GM21367 (cell line): ENCODE measurements around the gene HAVCR2.

Source experiments
- ATAC-seq: cut with Tn5 transposase; IDR thresholded peaks from one replicate; pipeline ENCODE4 v1.9.1; 2021; ENCODE audit not compliant: unreplicated experiment

Gene HAVCR2

DNA sequence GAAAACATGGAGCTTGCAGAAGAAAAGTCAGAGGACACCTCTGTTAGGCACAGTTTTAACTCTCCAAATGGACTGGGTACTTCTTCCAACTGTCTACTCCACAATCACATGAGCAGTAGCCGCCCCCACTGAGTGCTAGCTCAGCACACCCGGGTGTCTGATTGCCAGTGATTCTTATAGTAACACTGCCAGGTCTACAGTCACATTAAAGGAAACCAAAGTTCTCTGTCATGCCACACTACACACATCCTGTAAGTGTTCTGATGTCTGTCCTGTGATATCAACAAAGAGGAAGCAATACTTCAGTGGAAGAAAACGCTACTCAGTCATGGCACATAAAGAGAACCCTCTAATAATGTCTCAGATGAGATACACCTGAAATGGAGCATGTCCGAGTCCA, at the start of gene HAVCR2:
TSS of gene HAVCR2 (minus strand) at position 69 of the 400 bp plus-strand sequence. CDS start at position 8, 61 bp downstream.
- peak; percentile 89 for ATAC-seq

GRCh38 chr5:157157293-157157891, 48.5 kb upstream of the HAVCR2 start:
- no peak for ATAC-seq

- ATAC-seq: no peak
Observed at GRCh38 chr5:157155297-157155696, 46.5 kb upstream of the HAVCR2 start.

DNA sequence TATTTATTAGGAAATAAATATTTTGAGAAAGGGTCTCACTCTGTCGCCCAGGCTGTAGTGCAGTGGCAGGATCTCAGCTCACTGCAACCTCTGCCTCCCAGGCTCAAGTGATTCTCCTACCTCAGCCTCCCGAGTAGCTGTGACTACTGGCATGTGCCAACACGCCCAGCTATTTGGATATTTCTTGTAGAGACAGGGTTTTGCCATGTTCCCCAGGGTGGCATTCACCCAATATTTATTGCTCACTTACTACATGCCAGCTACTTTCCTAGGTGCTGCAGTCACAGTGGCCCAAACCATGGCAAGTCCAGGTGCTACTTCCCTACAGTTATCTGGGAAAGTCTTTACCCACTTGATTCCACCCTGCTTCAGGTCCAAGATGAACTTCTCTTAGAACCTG, 42.2 kb upstream of the HAVCR2 start:
- no peak for ATAC-seq

GRCh38 chr5:157148734-157149615, 40.1 kb upstream of the HAVCR2 start:
- ATAC-seq: peak; percentile 66

- ATAC-seq: peak; percentile 20
Observed at GRCh38 chr5:157143127-157143971, 34.5 kb upstream of the HAVCR2 start.

DNA sequence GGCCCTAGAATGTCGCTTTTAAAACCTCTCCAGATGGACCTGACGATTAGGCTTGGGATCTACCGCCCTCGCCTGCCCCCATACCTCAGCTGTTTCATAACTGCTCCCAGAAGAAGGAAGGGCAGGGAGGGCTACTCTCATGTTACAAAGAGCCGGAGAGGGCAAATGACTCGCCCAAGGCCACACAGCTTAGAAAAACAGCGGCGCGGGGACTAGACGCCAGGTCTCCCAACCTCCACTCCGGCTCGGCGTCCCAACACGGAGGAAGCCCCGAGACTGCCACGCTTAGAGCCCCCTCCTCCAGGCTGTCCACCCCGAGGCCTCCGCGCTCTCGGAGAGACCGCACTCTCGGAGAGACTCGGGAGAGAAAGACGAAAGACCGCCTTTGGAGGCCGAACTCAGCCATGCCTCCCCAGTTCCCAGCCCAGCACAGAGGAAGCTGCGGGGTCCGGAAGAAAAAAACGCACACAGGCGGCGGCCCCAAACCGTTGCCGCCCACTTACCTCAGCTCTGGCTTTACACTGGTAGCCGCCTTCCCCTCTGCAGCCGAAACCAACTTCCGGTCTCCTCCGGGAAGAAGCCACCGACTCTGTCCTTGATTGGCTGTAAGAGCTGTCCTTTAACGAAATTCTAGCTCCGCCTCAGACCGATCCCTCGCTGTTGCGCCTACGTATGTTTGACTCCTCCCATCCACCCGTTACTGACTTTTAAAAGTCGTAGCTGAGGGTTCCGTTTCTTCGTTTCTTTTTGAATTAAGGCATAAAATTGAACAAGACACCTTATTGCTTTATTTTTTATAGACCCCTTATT, 33.7 kb upstream of the HAVCR2 start, which contains the start of gene MED7:
TSS of gene MED7 (minus strand) at position 549 of the 810 bp plus-strand sequence. CDS start 3,434 bp downstream, outside the sequence.
- peak; percentile 100 for ATAC-seq

DNA sequence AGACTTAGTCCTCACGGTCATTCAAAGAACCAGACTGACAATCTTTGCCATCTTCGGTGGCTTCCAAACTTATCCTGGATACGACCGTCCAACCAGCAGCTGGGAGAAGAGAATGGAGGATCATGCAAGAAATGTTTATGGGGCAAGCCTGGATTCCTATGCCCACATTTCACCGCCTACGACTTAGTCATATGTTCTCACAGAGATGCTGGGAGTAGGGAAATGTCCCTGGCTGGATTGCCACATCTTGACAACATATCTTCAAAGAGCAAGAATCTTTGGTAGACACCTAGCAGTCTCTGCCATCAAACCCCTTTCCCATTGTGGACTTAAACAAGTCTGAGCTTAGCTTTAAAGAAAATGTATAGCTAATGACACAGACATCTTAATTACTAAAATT, 28.8 kb upstream of the HAVCR2 start:
- no peak for ATAC-seq

- ATAC-seq: no peak
Observed at GRCh38 chr5:157132281-157132612, 23.4 kb upstream of the HAVCR2 start.

- peak; percentile 46 for ATAC-seq
Observed at GRCh38 chr5:157130925-157131324, 22.1 kb upstream of the HAVCR2 start.

DNA sequence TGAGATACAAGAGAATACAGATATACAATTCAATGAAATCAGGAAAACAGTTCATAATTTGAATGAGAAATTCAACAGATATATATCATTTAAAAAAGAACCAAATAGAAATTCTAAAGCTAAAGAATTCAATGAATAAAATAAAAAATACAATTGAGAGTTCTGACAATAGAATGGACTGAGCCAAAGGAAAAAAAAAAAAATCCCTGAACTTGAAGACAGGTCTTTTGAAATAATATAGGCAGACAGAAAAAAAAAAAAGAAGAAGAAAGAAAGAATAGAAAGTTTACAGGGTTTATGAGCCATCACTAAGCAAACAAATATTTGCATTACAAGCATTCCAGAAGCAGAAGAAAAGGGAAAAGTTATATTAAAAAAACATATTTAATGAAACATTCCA, 12.9 kb upstream of the HAVCR2 start:
- no peak for ATAC-seq

DNA sequence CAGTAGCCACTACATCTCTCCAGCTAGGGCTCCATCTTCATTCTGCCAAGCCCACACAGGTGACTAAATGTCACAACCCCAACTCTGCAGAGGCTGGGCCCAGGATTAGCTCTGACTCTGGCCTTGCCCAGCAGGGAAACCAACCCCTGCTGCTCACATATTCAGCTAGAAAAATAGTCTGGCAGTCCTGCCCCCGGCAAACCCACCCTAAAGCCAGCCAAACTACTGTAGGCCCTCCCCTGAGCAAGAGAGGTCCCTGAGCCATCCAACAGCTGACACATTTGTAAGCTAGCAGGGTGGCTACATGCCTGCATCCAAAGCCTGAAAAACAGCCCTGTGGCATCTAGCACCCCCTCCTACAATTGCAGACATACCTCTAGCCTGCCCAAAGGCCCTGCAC, 11.3 kb upstream of the HAVCR2 start:
- no peak for ATAC-seq

- peak; percentile 58 for ATAC-seq
Observed at GRCh38 chr5:157116483-157116954, 7.7 kb upstream of the HAVCR2 start.

GRCh38 chr5:157115502-157115901, 6.7 kb upstream of the HAVCR2 start:
- no peak for ATAC-seq

DNA sequence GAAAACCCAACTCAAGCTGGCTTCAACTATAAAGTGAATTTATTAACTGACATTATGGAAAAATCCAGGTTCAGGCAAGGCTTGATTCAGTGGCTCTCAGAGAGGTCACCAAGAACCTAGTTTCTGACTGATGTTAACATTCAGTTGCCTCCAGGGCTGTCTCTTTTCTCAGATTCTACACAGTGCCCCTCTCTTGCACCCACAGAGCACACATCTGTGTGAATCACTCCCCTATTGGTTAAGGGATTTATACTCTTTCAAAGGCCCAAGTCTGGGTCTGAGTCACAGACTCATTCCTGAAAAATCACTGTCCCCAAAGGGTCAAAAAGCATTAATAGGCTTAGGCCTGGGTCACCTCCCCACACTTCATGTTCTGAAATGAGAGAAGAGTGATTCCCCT, 6.2 kb upstream of the HAVCR2 start:
- no peak for ATAC-seq

- no peak for ATAC-seq
Observed at GRCh38 chr5:157113002-157113401, 4.2 kb upstream of the HAVCR2 start.

DNA sequence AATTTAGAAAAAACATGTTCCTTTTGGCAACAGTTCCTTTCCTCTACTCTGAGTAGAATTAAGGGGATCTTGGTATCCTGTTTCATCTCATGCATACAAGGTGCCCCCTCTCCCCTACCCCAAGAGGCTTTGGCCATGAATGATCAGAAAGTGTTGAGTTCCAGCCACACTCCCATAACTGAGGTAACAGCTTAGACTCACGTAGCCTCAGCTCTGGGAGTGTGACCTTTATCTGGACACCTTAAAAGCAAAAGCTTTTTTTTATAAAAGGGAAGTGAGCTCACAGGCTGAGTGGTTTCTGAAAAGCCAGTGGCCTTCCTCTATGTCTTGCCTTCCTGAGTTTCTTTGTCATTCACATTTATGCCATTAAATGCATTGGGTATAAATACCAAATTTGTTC, 900 bp upstream of the HAVCR2 start:
- peak; percentile 66 for ATAC-seq

DNA sequence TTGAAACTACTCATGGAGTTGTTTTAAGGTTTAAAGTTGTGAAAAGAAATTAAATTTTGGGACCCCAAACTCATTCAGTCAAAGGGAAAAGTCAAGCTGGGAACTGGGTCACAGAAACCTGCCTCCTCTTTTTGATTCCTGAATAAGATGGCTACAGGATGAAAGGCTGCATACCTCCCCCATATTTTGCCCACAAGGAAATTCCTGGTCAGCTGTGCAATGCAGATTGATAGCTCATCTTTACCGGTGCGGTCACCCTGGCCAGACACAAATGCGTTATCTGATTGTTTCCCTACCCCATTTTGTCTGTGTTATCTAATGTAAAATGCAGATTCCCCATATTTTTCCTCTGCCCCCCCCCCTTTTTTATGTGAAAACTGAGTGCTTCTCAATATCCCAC, 1.3 kb downstream of the HAVCR2 start:
- no peak for ATAC-seq

GRCh38 chr5:157106630-157107461, 2.0 kb downstream of the HAVCR2 start:
- no peak for ATAC-seq
